Measurements from ENCODE around the gene IDH3G. TPM values are rescaled to one million over a fixed set of nuclear protein-coding genes. Genes with fewer than 3 reads are reported as not detected.
A peak's percentile ranks its signal among the peaks of the same experiment; 100 is the strongest.

The IDH3G gene
- total RNA-seq (10 to 100 TPM; 15.8 to 29.9 (median 23.0) TPM), polyA plus RNA-seq (10 to 100 TPM; 47.2 to 48.4 TPM)

DNA sequence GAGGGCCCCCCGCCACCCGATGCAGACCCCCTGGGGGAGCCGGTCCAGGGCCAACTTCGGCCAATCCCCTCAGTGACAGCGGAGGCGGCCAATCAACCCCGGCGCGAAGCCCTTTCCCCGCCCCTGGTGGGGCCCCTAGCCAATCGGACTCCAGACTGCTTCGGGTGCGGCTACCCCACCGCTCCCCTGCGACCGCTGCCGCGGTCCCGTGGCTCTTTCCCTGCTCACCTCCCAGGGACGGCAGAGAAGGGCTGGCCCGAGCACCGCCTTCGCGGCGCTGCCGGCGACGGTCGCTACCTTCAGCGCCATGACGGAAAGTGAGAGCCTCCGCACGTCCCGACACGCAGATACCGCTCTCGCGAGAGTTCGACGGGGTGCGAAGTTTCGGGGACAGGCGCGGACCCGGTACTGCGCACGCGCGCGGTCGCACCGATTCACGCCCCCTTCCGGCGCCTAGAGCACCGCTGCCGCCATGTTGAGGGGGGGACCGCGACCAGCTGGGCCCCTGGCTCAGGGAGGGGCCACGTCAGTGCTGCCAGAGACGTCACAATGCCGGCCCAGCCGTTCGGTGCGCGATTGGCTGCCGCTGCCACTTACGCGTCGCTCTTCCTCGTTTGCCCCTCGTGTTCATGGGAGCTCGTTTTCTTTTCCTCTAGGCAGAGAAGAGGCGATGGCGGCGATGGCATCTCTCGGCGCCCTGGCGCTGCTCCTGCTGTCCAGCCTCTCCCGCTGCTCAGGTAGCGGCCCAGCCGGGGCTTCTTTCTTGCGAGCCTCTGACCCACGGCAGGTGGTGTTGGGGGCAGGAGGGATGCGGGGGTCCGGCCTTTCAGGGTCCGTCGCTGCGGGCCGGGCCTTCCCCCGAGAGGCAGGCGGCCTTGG lies at the start of gene IDH3G, which contains the start of gene SSR4:
TSS of gene IDH3G (minus strand) at position 358 of the 879 bp plus-strand sequence. CDS start at position 309, 49 bp downstream.
TSS of gene SSR4 (plus strand) at position 651 of the 879 bp plus-strand sequence. CDS start at position 671, 20 bp downstream.
- Histone ChIP-seq H3K4me1 (peaks cover 0 to 7% (median 0%) of the 10 kb centered on the region in 3 donors), H3K36me3 (no peaks in the 10 kb centered on the region), H3K27me3 (no peaks in the 10 kb centered on the region), H3K27ac (peak within 1 kb of the TSS; percentile 83 to 95 (median 93)), H3K9me3 (no peaks in the 10 kb centered on the region), H3K4me3 (peak within 1 kb of the TSS; percentile 37 to 67 (median 58))
- TF ChIP-seq, protein P1, sequence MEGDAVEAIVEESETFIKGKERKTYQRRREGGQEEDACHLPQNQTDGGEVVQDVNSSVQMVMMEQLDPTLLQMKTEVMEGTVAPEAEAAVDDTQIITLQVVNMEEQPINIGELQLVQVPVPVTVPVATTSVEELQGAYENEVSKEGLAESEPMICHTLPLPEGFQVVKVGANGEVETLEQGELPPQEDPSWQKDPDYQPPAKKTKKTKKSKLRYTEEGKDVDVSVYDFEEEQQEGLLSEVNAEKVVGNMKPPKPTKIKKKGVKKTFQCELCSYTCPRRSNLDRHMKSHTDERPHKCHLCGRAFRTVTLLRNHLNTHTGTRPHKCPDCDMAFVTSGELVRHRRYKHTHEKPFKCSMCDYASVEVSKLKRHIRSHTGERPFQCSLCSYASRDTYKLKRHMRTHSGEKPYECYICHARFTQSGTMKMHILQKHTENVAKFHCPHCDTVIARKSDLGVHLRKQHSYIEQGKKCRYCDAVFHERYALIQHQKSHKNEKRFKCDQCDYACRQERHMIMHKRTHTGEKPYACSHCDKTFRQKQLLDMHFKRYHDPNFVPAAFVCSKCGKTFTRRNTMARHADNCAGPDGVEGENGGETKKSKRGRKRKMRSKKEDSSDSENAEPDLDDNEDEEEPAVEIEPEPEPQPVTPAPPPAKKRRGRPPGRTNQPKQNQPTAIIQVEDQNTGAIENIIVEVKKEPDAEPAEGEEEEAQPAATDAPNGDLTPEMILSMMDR (IDR thresholded peaks at IDR 0.05): no peak
- WGBS, 2 donors: 0 to 27% methylated on average over 84 to 92 of the region's 92 CpGs
- intact Hi-C loops (cut with DNase I): no loop called here
- FAIRE-seq (peak; percentile 85), DNase-seq (peak; percentile 90 to 97 (median 94)), ATAC-seq (peak; percentile 88 to 95 (median 92))

DNA sequence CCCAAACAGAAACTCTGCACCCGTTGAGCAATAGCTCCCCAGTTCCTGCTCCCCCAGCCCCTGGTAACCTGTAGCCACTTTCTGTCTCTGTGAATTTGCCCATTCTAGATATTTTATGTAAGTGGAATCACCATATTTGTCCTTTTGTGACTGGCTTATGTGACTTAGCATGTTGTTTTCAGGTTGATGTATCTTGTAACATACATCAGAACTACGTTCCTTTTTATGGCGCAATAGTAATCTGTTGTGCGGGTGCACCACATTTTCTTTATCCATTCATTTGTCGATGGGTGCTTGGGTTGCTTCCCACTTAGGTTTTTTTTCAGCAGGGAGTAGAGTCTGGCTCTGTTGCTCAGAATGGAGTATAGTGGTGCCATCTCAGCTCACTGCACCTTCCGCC lies 42.7 kb upstream of the IDH3G start:
- no peak overlapping the region for H3K4me3 ChIP-seq

DNA sequence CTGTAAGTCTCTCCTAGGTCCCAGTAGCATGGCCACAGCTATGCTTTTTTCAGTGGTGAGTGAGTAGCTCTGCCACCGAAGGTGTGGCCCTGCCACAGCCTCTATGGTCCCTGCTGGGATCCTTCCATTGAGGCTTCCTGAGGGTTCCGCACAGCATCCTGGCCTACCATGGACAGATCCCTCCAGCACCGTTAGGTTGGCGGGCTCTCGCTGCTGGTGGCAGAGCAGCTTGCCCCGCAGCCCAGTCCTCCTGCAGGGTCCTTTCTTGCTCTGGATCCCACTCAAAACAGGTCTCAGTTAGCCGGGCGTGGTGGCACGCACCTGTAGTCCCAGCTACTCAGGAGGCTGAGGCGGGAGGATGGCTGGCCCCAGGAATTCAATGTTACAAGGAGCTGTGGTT lies 38.6 kb upstream of the IDH3G start:
- TF ChIP-seq, protein P1 (IDR thresholded peaks at IDR 0.05): no peak
- no peak for ATAC-seq
- Histone ChIP-seq H3K36me3 (no peaks in the 10 kb centered on the region), H3K27ac (no peak overlapping the region), H3K4me1 (no peaks in the 10 kb centered on the region), H3K4me3 (no peak overlapping the region), H3K9me3 (no peaks in the 10 kb centered on the region), H3K27me3 (peaks cover 0 to 9% (median 0%) of the 10 kb centered on the region in 4 donors)
- no peak for DNase-seq
- intact Hi-C loops (cut with DNase I): no loop called here
- no peak for FAIRE-seq
- 79 to 90% methylated on average over 10 of the region's 10 CpGs for WGBS, 2 donors

More for the DNA sequence above, 42.7 kb upstream of the IDH3G start:
- Histone ChIP-seq H3K27me3 (peaks cover 0 to 34% (median 0%) of the 10 kb centered on the region in 4 donors), H3K36me3 (no peaks in the 10 kb centered on the region), H3K27ac (no peak overlapping the region), H3K9me3 (no peaks in the 10 kb centered on the region), H3K4me1 (no peaks in the 10 kb centered on the region)
- intact Hi-C loops (cut with DNase I): no loop called here
- no peak for ATAC-seq
- no peak for DNase-seq
- 84 to 91% methylated on average over 6 of the region's 6 CpGs for WGBS, 2 donors
- TF ChIP-seq, protein P1 (IDR thresholded peaks at IDR 0.05): no peak
- FAIRE-seq: no peak

DNA sequence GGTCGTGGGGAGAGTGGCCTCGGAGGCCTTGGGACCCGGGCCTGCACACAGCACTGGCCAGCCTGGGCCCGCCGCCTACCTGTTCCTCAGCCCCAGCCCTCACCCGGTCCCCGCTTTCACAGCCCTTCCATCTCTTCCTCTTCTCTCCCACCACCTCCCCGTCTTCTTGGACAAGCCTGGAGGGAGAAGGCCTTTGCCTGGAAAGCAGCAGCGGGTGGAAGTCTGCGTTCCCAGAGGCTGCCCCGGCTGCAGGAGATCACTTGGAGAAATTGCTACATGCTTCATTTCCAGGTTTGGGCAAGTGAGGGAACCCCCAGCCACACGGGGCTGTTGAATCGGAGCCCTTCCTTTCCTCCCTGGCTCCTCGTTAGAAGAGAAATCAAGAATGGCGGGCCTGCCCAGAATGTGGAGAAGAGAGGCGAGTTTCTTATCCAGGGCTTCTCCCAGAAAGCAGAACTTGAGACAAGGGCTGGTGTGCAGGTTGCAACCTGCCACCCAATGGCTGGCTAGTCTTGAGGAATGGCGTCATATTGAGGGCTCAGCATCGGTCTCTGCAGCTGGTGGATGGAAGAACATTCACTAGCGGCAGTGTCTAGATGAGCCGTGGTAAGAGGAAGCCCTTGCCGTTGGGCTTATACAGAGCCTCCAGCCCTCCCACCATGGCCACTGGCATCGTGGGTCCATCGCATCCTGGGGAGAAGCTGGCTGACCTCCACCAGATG lies 37.4 kb upstream of the IDH3G start:
- TF ChIP-seq, protein P1 (IDR thresholded peaks at IDR 0.05): no peak
- peaks cover 0 to 14% (median 0%) of the 10 kb centered on the region in 4 donors for H3K27me3 ChIP-seq
- 64 to 76% methylated on average over 23 of the region's 23 CpGs for WGBS, 2 donors
- no peak overlapping the region for H3K27ac ChIP-seq
- H3K9me3 ChIP-seq: no peaks in the 10 kb centered on the region
- no peaks in the 10 kb centered on the region for H3K36me3 ChIP-seq
- DNase-seq (no peak), FAIRE-seq (no peak), ATAC-seq (no peak)
- no peaks in the 10 kb centered on the region for H3K4me1 ChIP-seq
- intact Hi-C loops (cut with DNase I): no loop called here
- no peak overlapping the region for H3K4me3 ChIP-seq

All from pancreas (tissue), 10 donors.